GM23338 (cell line): ENCODE data around the gene HRC. TPM values are rescaled to one million over a fixed set of nuclear protein-coding genes. Genes with fewer than 3 reads are reported as not detected.

Experiments
- ATAC-seq: fragments of 200-7000 bp; cut with Tn5 transposase; 3 replicates; pipeline ENCODE4 v1.9.1; 2020
- DNase-seq: peaks from one replicate; pipeline ENCODE4 v3.0.0-alpha.2; 2015; ENCODE audit warnings: low spot score
- H2AFZ ChIP-seq: fragments of 200-600 bp; sonication (generic); 2 replicates; pipeline ENCODE4 v1.8.0; 2016; ENCODE audit warnings: antibody characterized with exemption, mild to moderate bottlenecking, moderate library complexity
- H3F3A ChIP-seq: fragments of 200-600 bp; sonication (generic); replicated peaks from 2 replicates; pipeline ENCODE4 v1.8.0; 2017; ENCODE audit warnings: antibody characterized with exemption, mixed run types, low read depth
- H3K27ac ChIP-seq: fragments of 200-600 bp; sonication (generic); 2 replicates; pipeline ENCODE4 v1.6.1; 2016; ENCODE audit warnings: low read depth
- H3K27me3 ChIP-seq: fragments of 200-600 bp; sonication (generic); 2 replicates; pipeline ENCODE4 v1.8.0; 2016; ENCODE audit warnings: mild to moderate bottlenecking, mixed run types, moderate library complexity; ENCODE audit not compliant: insufficient read depth
- H3K36me3 ChIP-seq: fragments of 200-600 bp; sonication (generic); 2 replicates; pipeline ENCODE4 v1.8.0; 2016; ENCODE audit warnings: mild to moderate bottlenecking; ENCODE audit not compliant: insufficient read depth
- H3K4me1 ChIP-seq: fragments of 200-600 bp; sonication (generic); 2 replicates; pipeline ENCODE4 v1.8.0; 2016; ENCODE audit warnings: mild to moderate bottlenecking, moderate library complexity; ENCODE audit not compliant: insufficient read depth
- H3K4me2 ChIP-seq: fragments of 200-600 bp; sonication (generic); 2 replicates; pipeline ENCODE4 v1.7.1; 2017; ENCODE audit warnings: mixed run types
- H3K4me3 ChIP-seq: fragments of 200-600 bp; sonication (generic); 2 replicates; pipeline ENCODE4 v1.6.1; 2016; ENCODE audit warnings: mixed run types
- H3K79me2 ChIP-seq: fragments of 200-600 bp; sonication (generic); replicated peaks from 2 replicates; pipeline ENCODE4 v1.8.0; 2017; ENCODE audit warnings: mild to moderate bottlenecking; ENCODE audit not compliant: insufficient read depth
- H3K9me2 ChIP-seq: fragments of 200-600 bp; sonication (generic); 2 replicates; pipeline ENCODE4 v1.8.0; 2017; ENCODE audit not compliant: insufficient read depth
- H4K20me1 ChIP-seq: fragments of 200-600 bp; sonication (generic); replicated peaks from 2 replicates; pipeline ENCODE4 v1.8.0; 2017; ENCODE audit warnings: mild to moderate bottlenecking; ENCODE audit not compliant: insufficient read depth
- H3K27ac Mint-ChIP-seq: 2 replicates; pipeline ENCODE4 v1.8.0; 2020; ENCODE audit warnings: inconsistent platforms, mild to moderate bottlenecking, moderate library complexity, mixed read lengths
- H3K27me3 Mint-ChIP-seq: 3 replicates; pipeline ENCODE4 v1.8.0; 2022; ENCODE audit warnings: low read depth, mild to moderate bottlenecking, moderate library complexity, mixed read lengths, inconsistent platforms; ENCODE audit not compliant: insufficient read depth, poor library complexity
- H3K36me3 Mint-ChIP-seq: 3 replicates; pipeline ENCODE4 v1.8.0; 2021; ENCODE audit warnings: low read depth, mild to moderate bottlenecking, inconsistent platforms, moderate library complexity, mixed read lengths
- H3K4me1 Mint-ChIP-seq: 3 replicates; pipeline ENCODE4 v1.8.0; 2020; ENCODE audit warnings: mild to moderate bottlenecking, inconsistent platforms, mixed read lengths
- H3K4me3 Mint-ChIP-seq: 3 replicates; pipeline ENCODE4 v1.8.0; 2021; ENCODE audit warnings: moderate library complexity, mild to moderate bottlenecking, inconsistent platforms, mixed read lengths
- H3K9me3 Mint-ChIP-seq: 3 replicates; pipeline ENCODE4 v1.8.0; 2020; ENCODE audit warnings: moderate library complexity, mild to moderate bottlenecking, inconsistent platforms, mixed read lengths
- CREB1 ChIP-seq: fragments of 250-450 bp; sonication (Bioruptor Pico); IDR thresholded peaks from 2 replicates; pipeline ENCODE4 v1.5.0; 2020; ENCODE audit warnings: low read depth, mild to moderate bottlenecking, moderate library complexity
- ETS1 ChIP-seq: IDR thresholded peaks from 2 replicates; pipeline ENCODE4 v1.6.1; 2016; ENCODE audit warnings: antibody characterized with exemption
- EZH2 ChIP-seq: fragments of 200-600 bp; sonication (generic); IDR thresholded peaks from one replicate; pipeline ENCODE4 v1.8.0; 2017; ENCODE audit warnings: antibody characterized with exemption, mild to moderate bottlenecking, low read depth; ENCODE audit not compliant: unreplicated experiment
- EZH2phosphoT487 ChIP-seq: fragments of 200-600 bp; sonication (generic); IDR thresholded peaks from one replicate; pipeline ENCODE4 v1.8.1; 2018; ENCODE audit warnings: antibody characterized with exemption; ENCODE audit not compliant: unreplicated experiment
- JUNB ChIP-seq: IDR thresholded peaks from one replicate; pipeline ENCODE4 v1.6.1; 2016; ENCODE audit warnings: antibody characterized with exemption; ENCODE audit not compliant: unreplicated experiment
- NANOG ChIP-seq: IDR thresholded peaks from 2 replicates; pipeline ENCODE4 v1.6.1; 2016; ENCODE audit warnings: antibody characterized with exemption, borderline replicate concordance
- POLR2AphosphoS5 ChIP-seq: IDR thresholded peaks from 2 replicates; pipeline ENCODE4 v1.6.1; 2016; ENCODE audit warnings: antibody characterized with exemption, low read depth
- REST ChIP-seq: IDR thresholded peaks from one replicate; pipeline ENCODE4 v1.6.1; 2018; ENCODE audit warnings: antibody characterized with exemption; ENCODE audit not compliant: unreplicated experiment
- STAT1 ChIP-seq: IDR thresholded peaks from one replicate; pipeline ENCODE4 v1.6.1; 2016; ENCODE audit warnings: antibody characterized with exemption; ENCODE audit not compliant: unreplicated experiment
- ZNF114 ChIP-seq: fragments of 250-450 bp; sonication (Bioruptor Pico); IDR thresholded peaks from 2 replicates; pipeline ENCODE4 v1.5.0; 2020; ENCODE audit warnings: mild to moderate bottlenecking, moderate library complexity
- ZNF331 ChIP-seq: fragments of 250-450 bp; sonication (Bioruptor Pico); IDR thresholded peaks from 2 replicates; pipeline ENCODE4 v1.5.0; 2020; ENCODE audit warnings: low read depth, mild to moderate bottlenecking, moderate library complexity
- ZNF462 ChIP-seq: fragments of 250-450 bp; sonication (Bioruptor Pico); IDR thresholded peaks from 2 replicates; pipeline ENCODE4 v1.5.0; 2020; ENCODE audit warnings: mild to moderate bottlenecking, moderate library complexity
- polyA plus RNA-seq: library from polyadenylated mRNA; unstranded; fragments of >200 nt; fragmentation: Nextera tagmentation; extraction: Ambion mirVana; gene quantifications from 2 replicates; pipeline ENCODE4 v1.2.1, GENCODE V29; 2016
- total RNA-seq: library from RNA; depleted of rRNA; stranded (reverse); fragments of >200 nt; shearing (Covaris generic); gene quantifications from 2 replicates; pipeline ENCODE4 v1.2.3, GENCODE V29; 2014
- TF ChIP-seq, protein P1 (sequence below), 2 experiments: fragments of 200-600 bp in 1 of 2; sonication (generic) in 1 of 2; conservative IDR thresholded peaks; 2 replicates each; pipeline versions ENCODE4 v1.5.1 to v1.6.1; 2016 to 2017; ENCODE audit warnings: antibody characterized with exemption in 2 of 2, low read depth in 2 of 2, mild to moderate bottlenecking in 2 of 2, moderate library complexity in 1 of 2

The HRC gene
- total and polyA plus RNA-seq, 2 experiments from 2014 or later = 1.4 to 2.0 TPM

- Mint-ChIP-seq H3K9me3 (no peaks in the 10 kb centered on the region; the same call in 1 of the 3 replicates), H3K27ac (no peak overlapping the region), H3K36me3 (peaks cover 8% of the 10 kb centered on the region; the same call in 1 of the 3 replicates), H3K4me1 (no peaks in the 10 kb centered on the region; the same call in 2 of the 3 replicates), H3K4me3 (no peak overlapping the region), H3K27me3 (peaks cover 4% of the 10 kb centered on the region)
- Histone ChIP-seq H3K27me3 (no peaks in the 10 kb centered on the region), H3K9me2 (no peaks in the 10 kb centered on the region), H3K4me1 (no peaks in the 10 kb centered on the region), H4K20me1 (no peaks in the 10 kb centered on the region), H3K79me2 (no peaks in the 10 kb centered on the region), H3K4me3 (no peak overlapping the region), H3K27ac (no peak overlapping the region), H3K36me3 (no peaks in the 10 kb centered on the region), H3F3A (0 out of 2 replicates have a peak, but pooled peaks cover 3% of the 10 kb centered on the region), H2AFZ (no peak overlapping the region), H3K4me2 (no peak overlapping the region)
- DNase-seq (peak; percentile 24), ATAC-seq (peak; percentile 63)
- TF ChIP-seq ZNF331 (CRISPR knock-in tag) = no peak
- no peak for TF ChIP-seq EZH2
- no peak for TF ChIP-seq STAT1
- no peak for TF ChIP-seq ZNF462
- no peak for TF ChIP-seq CREB1 (CRISPR knock-in tag)
- no peak for TF ChIP-seq POLR2AphosphoS5
- TF ChIP-seq ETS1 = no peak
- no peak for TF ChIP-seq ZNF114
- TF ChIP-seq REST = no peak
- TF ChIP-seq JUNB = no peak
- no peak for TF ChIP-seq EZH2phosphoT487
- TF ChIP-seq, protein P1, sequence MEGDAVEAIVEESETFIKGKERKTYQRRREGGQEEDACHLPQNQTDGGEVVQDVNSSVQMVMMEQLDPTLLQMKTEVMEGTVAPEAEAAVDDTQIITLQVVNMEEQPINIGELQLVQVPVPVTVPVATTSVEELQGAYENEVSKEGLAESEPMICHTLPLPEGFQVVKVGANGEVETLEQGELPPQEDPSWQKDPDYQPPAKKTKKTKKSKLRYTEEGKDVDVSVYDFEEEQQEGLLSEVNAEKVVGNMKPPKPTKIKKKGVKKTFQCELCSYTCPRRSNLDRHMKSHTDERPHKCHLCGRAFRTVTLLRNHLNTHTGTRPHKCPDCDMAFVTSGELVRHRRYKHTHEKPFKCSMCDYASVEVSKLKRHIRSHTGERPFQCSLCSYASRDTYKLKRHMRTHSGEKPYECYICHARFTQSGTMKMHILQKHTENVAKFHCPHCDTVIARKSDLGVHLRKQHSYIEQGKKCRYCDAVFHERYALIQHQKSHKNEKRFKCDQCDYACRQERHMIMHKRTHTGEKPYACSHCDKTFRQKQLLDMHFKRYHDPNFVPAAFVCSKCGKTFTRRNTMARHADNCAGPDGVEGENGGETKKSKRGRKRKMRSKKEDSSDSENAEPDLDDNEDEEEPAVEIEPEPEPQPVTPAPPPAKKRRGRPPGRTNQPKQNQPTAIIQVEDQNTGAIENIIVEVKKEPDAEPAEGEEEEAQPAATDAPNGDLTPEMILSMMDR (conservative IDR thresholded peaks at IDR 0.05; ENCODE audit: low read depth in 2 of 2) = no peak
- TF ChIP-seq NANOG = no peak
Measured at GRCh38 chr19:49196527-49197240, 41.5 kb upstream of the HRC start.
